HepG2 (cell line): ENCODE results near the gene TEKT5. TPM values are rescaled to one million over a fixed set of nuclear protein-coding genes. Genes with fewer than 3 reads are reported as not detected.

Experiments used
- ARID2 ChIP-seq: sonication (generic); formaldehyde crosslinking; IDR thresholded peaks from 2 replicates; pipeline ENCODE4 v1.8.1; 2022; ENCODE audit warnings: mild to moderate bottlenecking, missing genetic modification reagents, borderline replicate concordance
- CHD4 ChIP-seq: fragments of 200-600 bp; sonication (generic); IDR thresholded peaks from 2 replicates; pipeline ENCODE4 v1.7.0; 2017; ENCODE audit warnings: mild to moderate bottlenecking, low read length, borderline replicate concordance
- DZIP1 ChIP-seq: sonication (generic); formaldehyde crosslinking; IDR thresholded peaks from 2 replicates; pipeline ENCODE4 v1.5.0; 2020; ENCODE audit warnings: mild to moderate bottlenecking, missing genetic modification reagents
- KDM5B ChIP-seq: sonication (generic); formaldehyde crosslinking; IDR thresholded peaks from 2 replicates; pipeline ENCODE4 v1.4.0; 2020; ENCODE audit warnings: missing genetic modification reagents, mild to moderate bottlenecking, borderline replicate concordance
- PAXIP1 ChIP-seq: sonication (generic); formaldehyde crosslinking; conservative IDR thresholded peaks from 2 replicates; pipeline ENCODE4 v1.4.0; 2020; ENCODE audit warnings: mild to moderate bottlenecking, missing genetic modification reagents, moderate library complexity
- PRMT3 ChIP-seq: sonication (generic); formaldehyde crosslinking; IDR thresholded peaks from 2 replicates; pipeline ENCODE4 v1.8.1; 2022; ENCODE audit warnings: low read depth, mild to moderate bottlenecking, moderate library complexity, missing genetic modification reagents, borderline replicate concordance
- RNF2 ChIP-seq: fragments of 450-650 bp; conservative IDR thresholded peaks from 2 replicates; pipeline ENCODE4 v1.6.1; 2016; ENCODE audit warnings: low read depth
- SETDB1 ChIP-seq: sonication (generic); formaldehyde crosslinking; IDR thresholded peaks from 2 replicates; pipeline ENCODE4 v1.5.1; 2020; ENCODE audit warnings: missing genetic modification reagents, mild to moderate bottlenecking, borderline replicate concordance
- SMARCE1 ChIP-seq: fragments of 450-650 bp; IDR thresholded peaks from 2 replicates; pipeline ENCODE4 v1.6.1; 2017; ENCODE audit warnings: borderline replicate concordance
- TOE1 ChIP-seq: sonication (generic); formaldehyde crosslinking; IDR thresholded peaks from 2 replicates; pipeline ENCODE4 v1.4.0; 2020; ENCODE audit warnings: mild to moderate bottlenecking, missing genetic modification reagents
- USF2 ChIP-seq, 2 experiments: sonication (generic) in 1 of 2; formaldehyde crosslinking in 1 of 2; IDR thresholded peaks; 2 replicates each; pipeline versions ENCODE4 v1.5.1 to v1.6.1; 2011 to 2020; ENCODE audit warnings: borderline replicate concordance in 1 of 2, low read depth in 1 of 2, low read length in 1 of 2, mild to moderate bottlenecking in 1 of 2, missing genetic modification reagents in 1 of 2, moderate library complexity in 1 of 2
- ZBTB26 ChIP-seq: IDR thresholded peaks from 2 replicates; pipeline ENCODE4 v1.6.1; 2016; ENCODE audit warnings: missing compliant biosample characterization, missing genetic modification reagents, borderline replicate concordance
- ZNF253 ChIP-seq: sonication (generic); formaldehyde crosslinking; IDR thresholded peaks from 2 replicates; pipeline ENCODE4 v1.8.0; 2022; ENCODE audit warnings: mild to moderate bottlenecking, missing genetic modification reagents, borderline replicate concordance
- ZNF446 ChIP-seq: sonication (generic); formaldehyde crosslinking; IDR thresholded peaks from 2 replicates; pipeline ENCODE4 v1.5.0; 2020; ENCODE audit warnings: mild to moderate bottlenecking, missing genetic modification reagents
- ZNF496 ChIP-seq: sonication (generic); formaldehyde crosslinking; IDR thresholded peaks from 2 replicates; pipeline ENCODE4 v1.8.1; 2023; ENCODE audit warnings: mild to moderate bottlenecking, moderate library complexity, missing genetic modification reagents; ENCODE audit not compliant: insufficient replicate concordance
- ZNF576 ChIP-seq: sonication (generic); formaldehyde crosslinking; IDR thresholded peaks from 2 replicates; pipeline ENCODE4 v1.4.0; 2020; ENCODE audit warnings: mild to moderate bottlenecking, missing genetic modification reagents
- polyA plus RNA-seq, 8 experiments: library from polyadenylated mRNA; depleted of rRNA in 3 of 8; stranded (reverse) in 7 of 8; unstranded in 1 of 8; fragments of >200 nt; fragmentation: Illumina TruSeq in 4 of 8; extraction: Trizol in 4 of 8; gene quantifications; 2 replicates each; pipeline versions ENCODE4 v1.2.1 to v1.2.3, GENCODE V29; 2011 to 2016; ENCODE audit warnings: low read depth in 4 of 8, missing spikeins in 1 of 8, mixed read lengths in 1 of 8; ENCODE audit not compliant: insufficient read depth in 1 of 8
- total RNA-seq, 5 experiments: library from RNA; depleted of rRNA; stranded (reverse); fragments of >200 nt; fragmentation: Illumina TruSeq; extraction: Trizol; gene quantifications; 2 replicates each; pipeline ENCODE4 v1.2.3, GENCODE V29; 2016; ENCODE audit warnings: low read depth in 1 of 5

TEKT5 gene
- total and polyA plus RNA-seq, 2 of the 13 experiments (the other 11 are each of a cell fraction or from before 2014, with no cell fraction given), result 0.16 TPM; not detected in 1

- TF ChIP-seq PAXIP1 (CRISPR knock-in tag), result peak; percentile 78
- peak; percentile 95 for TF ChIP-seq ARID2 (CRISPR knock-in tag)
- peak; percentile 17; the same call in 1 of the 2 replicates for TF ChIP-seq ZNF253
- TF ChIP-seq PRMT3 (CRISPR knock-in tag), result no peak
- no peak for TF ChIP-seq SMARCE1
- no peak for TF ChIP-seq SETDB1 (CRISPR knock-in tag)
- no peak for TF ChIP-seq TOE1 (CRISPR knock-in tag)
- no peak for TF ChIP-seq ZNF496 (CRISPR knock-in tag)
- TF ChIP-seq ZBTB26 (CRISPR knock-in tag), result peak; percentile 76
- no peak for TF ChIP-seq USF2 (IDR thresholded peaks at IDR 0.05; ENCODE audit: low read depth, low read length)
- TF ChIP-seq USF2 (CRISPR knock-in tag; IDR thresholded peaks at IDR 0.05; ENCODE audit: borderline replicate concordance), result no peak
- TF ChIP-seq ZNF576 (CRISPR knock-in tag), result peak; percentile 94; the same call in 1 of the 2 replicates
- no peak for TF ChIP-seq CHD4
- peak; percentile 96; the same call in 1 of the 2 replicates for TF ChIP-seq KDM5B (CRISPR knock-in tag)
- peak; percentile 88 for TF ChIP-seq DZIP1 (CRISPR knock-in tag)
- TF ChIP-seq RNF2, result no peak; the same call in 1 of the 2 replicates
- TF ChIP-seq ZNF446 (CRISPR knock-in tag), result no peak; the same call in 1 of the 2 replicates
Observed at GRCh38 chr16:10579965-10580882, 114.5 kb downstream of the TEKT5 start, which contains the start of gene EMP2 (continued).
